ENCODE measurements around the gene MRGPRG.

The MRGPRG gene

DNA sequence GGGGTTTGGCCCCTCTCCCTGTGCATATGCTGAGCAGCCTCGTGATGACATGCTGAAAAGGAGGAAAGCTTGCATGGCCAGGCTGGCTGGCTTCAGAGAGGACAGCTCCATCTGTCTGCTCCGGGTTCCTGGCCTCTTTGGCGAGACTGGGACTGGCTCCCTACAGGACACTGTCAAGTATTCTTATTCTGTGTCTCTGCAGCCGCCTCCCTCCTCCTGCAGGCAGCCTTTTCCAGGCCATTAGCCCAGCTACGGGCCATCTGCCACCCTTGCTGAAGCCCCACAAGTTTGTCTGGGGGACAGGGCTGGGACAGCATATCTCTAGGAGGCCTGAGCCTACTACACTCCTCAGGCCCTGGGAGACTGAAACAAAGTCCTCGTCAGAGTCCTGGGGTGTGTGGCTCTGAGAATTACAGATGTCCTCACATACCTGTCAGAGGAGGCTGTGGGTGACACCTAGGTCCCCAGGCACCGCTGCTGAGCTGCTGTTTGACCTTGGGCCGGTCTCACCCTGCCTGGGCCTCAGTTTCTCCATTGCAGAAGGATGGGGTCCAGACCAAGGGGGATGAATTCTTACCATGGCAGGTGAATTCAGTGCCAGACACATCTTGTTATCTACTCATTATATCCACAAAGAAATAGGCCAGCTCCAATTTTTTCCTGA is 11.0 kb downstream of the MRGPRG start:
- no peak for DNase-seq (ENCODE audit: low read depth, low spot score)

DNA sequence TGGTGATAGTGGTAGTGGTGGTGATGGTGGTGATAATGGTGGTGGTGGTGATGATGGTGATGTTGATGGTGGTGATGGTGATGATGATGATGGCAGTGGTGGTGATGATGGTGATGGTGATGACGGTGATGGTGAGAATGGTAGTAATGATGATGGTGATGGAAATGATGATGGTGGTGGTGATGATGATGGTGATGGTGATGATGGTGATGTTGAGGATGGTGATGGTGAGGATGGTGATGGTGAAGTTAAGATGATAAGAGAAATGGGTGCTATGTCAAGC is 11.8 kb downstream of the MRGPRG start:
- DNase-seq (ENCODE audit: low read depth, low spot score): no peak

DNA sequence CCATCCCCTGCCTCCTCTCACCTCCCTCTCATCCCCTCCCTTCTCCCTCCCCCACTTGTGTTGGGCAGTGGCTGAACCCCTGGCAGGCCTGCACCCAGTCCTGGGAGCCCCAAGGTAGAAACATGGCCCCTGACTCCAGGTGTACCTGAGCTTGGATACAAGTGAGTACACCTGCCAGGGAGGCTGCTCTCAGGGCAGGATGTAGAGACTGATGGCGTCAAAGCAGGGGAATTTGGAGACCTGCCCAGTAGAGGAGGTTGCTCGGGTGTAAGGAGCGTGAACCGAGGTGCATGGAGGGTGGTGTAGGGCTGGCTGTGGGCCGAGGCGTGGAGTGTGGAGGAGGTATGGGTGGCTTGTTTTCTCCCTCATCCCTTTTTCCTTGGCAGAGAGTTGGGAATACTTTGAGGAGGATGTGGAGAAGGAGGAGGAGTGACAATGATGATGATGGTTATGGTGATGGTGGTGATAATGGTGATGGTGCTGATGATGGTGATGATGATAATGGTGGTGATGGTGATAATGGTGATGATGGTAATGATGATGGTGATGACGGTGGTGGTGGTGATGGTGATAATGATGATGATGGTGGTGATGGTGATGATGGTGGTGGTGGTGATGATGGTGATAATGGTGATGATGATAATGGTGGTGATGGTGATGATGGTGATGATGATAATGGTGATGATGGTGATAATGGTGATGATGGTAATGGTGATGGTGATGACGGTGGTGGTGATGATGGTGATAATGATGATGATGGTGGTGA is 12.3 kb downstream of the MRGPRG start:
- no peak for DNase-seq (ENCODE audit: low read depth, low spot score)

DNA sequence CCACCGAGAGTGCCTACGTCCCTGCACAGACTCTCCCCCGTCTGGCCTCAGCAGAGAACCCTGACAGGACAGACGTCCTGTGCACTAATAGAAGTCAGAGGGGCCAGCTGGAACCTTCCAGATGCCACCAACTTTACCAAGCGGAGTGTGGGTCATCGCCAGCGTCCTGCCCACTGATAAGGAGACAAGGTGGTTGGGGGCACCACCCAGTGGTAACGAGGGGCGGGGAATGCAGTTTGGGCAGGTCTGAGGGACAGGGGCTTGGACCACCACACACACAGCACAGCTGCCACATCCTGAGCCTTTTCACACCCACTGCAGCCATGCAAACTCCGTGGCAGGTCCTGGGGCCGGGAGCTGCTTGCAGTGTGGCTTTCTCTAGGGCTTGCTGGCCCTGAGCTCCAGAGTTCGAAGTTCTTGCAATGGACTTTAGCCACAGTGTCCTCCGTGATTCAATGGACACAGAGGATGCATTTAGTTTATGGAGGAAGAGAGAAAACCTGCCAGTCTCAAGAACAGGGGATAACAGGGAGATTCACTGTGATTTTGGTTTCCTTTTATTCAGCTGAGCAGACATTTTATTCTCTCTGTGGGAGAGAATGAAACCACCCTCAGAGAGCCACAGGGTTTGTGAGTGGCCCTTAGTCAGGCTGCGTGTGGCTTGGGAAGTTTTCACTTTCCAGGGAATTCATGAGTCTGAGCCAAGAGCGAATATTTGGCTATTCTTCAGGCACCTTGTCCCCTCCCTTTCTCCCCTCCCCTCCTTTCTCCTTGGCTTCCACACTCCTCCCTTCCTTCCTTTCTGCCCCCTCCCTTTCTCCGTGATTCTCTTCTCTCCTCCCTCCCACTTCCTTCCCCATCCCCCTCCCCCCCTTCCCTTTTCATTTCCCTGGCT is 13.1 kb downstream of the MRGPRG start:
- peak; percentile 70 for DNase-seq (ENCODE audit: low read depth, low spot score)

DNA sequence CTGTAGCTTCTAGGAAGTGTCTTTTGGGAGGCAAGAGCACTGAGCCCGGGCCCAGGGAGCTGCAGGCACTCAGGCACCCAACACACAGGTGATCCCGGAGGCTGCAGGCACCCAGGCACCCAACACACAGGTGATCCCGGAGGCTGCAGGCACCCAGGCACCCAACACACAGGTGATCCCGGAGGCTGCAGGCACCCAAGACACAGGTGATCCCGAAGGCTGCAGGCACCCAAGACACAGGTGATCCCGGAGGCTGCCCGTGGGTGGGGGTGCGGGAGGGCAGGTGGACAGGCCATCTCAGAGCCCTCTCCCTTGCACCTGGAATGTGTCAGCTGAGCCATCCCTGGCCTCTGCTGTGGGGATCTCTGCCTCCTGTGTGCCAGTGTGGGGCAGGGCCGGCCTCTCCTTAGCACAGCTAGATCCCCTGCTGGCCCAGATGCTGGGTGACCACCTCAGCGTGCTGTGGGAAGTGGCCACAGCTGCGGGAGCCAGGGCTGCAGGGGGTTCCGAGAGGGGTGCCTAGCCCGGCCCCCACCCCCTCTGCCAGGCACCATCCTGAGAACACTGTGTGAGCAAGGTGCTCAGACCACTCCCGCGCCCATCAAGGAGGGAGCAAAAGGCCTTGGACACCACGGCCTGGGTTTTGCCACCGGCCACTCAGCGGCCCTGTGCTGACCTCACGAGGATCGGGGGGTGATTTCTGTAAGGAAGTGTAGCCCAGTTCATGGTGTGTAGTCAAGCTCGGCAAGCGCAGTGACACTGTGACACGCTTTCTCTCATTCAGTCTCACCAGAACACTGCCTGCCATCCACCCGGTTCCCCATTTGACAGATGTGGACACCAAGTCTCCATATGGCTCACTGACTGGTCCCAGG is 14.2 kb downstream of the MRGPRG start:
- no peak for DNase-seq (ENCODE audit: low read depth, low spot score)

DNA sequence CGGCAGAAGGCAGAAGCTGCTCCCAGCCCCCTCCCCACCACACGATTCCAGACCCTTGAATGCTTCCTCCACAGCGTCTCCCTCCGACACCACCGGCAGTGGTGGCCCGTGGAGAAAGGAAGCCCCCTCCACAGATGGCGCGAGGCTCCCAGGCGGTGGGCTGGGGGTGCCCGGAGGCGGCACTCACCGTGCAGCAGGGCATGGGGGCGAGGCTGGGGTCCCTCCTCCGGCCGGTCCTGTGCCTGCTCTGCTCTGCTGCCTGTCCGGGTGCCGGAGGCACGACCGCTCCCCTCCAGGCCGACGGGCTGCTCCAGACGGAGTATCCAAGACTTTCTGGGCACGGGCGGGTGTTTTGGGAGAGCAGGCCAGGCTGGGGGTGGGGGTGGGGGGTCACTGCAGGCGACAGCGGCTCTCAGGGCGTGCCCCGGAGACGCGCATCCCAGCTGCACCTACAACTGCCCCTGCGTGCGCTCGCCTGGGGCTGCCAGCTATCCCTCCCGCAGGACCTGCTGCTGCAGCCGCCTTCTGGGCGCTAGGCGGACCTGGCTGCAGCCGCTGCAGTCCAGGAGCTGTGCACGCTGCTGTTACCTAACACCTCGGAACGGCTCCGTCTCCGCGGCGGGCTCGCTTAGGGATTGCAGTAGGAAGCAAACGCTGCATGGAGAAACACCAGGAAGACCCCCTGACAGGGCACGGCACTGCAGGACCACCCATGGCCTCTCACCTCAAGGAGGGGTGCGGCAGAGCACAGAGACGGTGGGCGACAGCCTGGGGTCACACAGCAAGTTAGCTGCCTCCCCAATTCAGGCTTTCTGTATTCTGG is 15.2 kb downstream of the MRGPRG start:
- peak; percentile 56 for DNase-seq (ENCODE audit: low read depth, low spot score)

DNA sequence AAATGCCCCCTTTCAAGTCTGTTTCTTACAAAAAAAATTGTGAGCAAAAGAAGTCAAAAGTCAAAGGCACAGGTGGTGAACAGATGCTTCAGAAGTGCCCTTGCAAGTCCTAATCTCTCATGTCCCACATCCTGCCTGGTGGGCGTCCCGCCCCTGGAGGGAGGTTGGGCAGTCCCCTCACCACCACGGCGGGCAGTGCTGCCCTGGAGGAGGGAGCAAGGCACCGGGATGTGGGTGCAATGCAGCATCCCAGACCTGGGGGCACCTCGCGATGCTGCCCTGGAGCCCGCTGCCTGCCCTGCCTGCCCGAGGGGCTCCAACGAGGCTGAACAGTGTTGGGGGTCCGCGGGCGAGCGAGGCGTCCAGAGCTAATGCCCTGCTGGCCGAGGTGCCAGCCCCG is 15.9 kb downstream of the MRGPRG start:
- DNase-seq (ENCODE audit: low read depth, low spot score): no peak

DNA sequence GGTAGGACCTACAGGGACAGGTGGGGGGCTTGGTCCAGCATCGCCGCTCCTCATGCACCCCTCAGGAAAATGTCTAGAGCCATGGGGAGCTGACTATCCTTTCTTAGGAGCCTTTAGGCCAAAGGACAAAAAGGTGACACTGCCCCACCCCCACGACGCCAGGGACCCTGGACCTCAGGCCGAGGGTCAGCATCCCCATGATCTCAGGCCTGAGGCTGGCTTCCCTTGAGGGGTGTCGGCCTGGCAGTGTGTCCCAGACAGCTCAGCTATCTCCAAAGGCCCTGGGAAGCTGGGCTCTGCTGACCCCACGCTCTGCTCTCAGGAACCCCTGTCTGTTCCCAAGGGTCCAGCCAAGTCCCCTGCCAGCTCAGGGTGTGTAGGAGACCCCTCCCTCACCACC is 16.3 kb downstream of the MRGPRG start:
- DNase-seq (ENCODE audit: low read depth, low spot score): no peak

DNA sequence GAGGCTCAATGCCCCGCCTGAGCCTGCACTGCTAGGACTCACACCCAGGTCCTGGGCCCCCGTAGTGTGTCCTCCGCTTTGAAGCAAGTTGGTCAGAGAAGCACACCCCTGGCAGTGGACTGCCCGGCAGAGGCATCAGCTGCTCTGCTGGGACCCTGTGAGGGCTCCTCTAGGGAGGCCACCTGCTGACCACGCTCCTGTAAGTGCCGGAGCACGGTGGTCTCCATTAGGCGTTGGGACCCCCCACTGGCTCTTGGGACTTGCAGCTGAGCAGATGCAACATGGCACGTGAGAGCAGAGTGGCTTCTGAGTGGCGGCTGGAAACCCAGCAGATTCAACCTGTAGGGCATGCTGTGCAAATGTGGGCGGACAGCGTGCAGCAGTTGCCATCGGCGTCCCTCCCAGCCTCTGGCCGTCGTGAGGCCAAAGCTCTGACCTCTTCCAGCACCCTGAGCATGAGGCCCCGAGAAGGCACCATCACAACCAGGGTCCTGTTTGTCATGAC is 16.9 kb downstream of the MRGPRG start:
- DNase-seq (ENCODE audit: low read depth, low spot score): no peak

DNA sequence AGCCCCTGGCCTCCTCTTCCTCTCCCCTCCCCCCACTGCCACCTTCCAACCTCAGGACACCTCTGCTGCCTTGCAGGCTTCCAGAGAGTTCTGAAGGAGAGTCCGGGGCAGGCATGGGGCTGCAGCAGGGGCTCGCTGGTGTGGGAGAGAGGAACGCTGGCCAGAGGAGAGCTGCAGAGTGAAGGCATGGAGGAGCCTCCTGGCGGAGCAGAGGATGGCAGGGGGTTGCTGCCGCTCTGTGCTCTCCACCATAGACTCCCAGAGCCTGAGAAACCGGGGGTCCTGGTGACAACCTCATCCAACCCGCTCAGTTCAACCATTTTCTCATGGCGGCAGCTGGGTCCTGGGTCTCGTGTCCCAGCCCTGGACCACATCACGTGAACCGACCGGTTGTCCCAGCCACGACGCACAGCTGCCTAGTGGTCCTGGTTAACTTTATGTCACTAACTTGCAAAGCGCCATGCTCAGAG is 17.5 kb downstream of the MRGPRG start:
- DNase-seq (ENCODE audit: low read depth, low spot score): no peak

DNA sequence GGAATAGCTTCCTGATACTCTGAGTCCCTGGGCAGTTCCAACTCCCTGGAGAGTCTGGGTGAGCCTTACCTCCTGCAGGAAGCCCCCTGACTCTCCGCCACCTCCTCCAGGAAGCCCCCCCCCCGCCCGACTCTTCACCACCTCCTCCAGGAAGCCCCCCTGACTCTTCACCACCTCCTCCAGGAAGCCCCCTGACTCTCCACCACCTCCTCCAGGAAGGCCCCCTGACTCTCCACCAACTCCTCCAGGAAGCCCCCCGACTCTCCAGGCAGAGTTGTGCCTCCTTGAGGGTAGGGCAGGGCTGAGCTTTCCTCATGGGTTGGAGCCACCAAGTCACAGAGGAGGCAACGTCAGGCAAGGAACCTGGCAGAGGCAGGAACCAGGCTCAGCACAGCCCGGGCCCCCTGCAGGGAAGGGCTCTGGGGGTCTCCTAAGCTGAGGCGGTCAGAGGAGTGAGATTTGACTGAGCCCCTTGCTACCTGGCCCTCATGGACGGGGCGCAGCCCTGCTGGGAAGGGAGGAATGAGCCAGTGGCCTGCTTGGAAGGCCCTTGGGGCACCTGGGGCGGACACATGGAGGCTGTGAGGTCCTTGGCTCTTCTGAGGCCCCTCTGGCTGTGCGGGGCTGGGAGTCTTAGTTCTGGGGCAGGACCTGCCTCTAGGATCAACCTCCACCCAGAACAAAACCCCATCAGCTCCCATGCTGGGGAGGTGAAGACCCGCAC is 18.1 kb downstream of the MRGPRG start:
- no peak for DNase-seq (ENCODE audit: low read depth, low spot score)

DNA sequence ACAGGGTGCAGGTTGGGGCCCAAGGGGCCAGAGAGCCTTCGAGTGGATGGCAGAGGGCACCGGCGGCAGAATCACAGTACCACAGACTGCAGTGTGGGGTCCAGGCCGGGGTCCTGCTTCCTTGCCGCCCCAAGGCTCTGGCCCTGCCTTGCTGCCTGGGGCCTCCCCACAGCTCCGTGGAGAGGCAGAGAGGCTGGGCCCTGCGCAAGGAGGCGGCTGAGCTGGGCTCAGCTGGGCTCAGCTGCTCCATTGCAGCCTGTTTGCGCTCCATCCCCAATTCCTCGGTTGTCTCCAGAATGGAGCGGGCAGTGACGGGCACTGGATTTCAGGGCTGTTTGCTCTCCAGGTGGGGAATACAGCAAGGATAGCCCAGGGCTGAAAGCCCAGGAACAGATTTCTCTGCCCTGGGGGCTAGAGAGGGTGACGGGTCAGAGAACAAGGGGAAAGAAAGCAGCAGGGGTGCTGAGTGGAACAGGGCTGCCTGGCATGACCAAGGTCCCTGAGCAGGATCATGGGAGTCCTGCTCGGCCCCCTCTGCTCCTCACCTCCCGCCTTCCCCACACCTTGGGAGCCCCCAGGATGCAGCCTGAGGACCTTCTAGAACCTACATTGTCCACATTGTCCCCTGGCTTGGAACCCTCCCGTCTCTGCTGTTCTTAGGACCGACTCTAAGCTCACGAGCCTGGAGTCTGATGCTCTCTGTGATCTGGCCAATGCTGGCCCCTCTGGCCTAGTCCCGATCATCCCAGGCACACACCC is 18.9 kb downstream of the MRGPRG start:
- DNase-seq (ENCODE audit: low read depth, low spot score): no peak

DNA sequence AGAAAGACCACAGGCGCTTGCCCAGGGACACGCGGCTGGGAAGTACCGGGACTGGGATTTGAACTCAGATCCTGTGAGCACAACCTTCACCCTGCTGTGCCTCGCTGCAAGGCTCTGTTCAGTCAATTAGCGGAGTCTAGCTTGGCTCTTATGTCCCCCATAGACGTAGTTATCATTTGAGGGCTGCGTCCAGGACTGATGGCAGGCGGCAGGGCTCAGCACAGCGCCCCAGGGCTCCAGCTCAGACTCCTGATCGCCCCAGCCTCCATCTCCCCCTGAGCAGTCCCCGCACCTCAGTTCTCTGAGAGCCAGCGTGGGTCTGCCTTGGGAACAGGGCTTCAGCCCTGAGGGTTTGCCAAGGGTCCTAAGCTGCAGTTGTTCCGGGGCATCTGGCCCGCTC is 19.8 kb downstream of the MRGPRG start:
- DNase-seq (ENCODE audit: low read depth, low spot score): no peak

DNA sequence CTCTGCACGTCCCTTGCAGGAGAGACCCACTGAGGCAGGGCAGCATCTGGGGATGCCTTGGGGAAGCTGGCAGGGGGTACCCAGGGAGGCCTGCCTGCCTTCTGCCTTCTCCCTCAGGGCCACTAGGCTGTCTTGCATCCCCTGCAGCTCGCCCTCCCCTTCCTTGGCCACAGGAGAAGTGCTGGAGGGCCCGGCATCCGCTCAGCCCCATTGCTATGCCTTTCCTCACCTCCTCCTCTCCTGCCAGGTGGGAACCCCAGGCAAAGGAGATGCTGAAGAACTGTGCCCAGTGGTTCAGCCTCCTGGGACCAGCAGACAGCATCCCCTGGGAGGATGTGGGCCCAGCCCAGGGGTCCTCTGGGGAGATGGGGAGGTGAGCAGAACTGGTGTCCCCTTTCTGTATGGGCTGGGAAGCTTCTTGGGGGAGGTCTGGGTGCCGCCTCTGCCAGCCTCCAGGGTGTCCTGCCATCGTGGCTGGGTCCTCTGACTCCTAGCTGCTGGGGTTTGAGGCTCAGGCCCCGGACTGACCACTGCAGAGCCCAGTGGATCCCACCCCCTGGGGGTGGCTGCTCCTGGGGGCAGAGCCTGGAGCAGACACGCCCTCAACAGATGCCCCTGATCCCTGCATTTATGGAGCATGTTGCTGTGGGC is 20.6 kb downstream of the MRGPRG start:
- no peak for DNase-seq (ENCODE audit: low read depth, low spot score)

DNA sequence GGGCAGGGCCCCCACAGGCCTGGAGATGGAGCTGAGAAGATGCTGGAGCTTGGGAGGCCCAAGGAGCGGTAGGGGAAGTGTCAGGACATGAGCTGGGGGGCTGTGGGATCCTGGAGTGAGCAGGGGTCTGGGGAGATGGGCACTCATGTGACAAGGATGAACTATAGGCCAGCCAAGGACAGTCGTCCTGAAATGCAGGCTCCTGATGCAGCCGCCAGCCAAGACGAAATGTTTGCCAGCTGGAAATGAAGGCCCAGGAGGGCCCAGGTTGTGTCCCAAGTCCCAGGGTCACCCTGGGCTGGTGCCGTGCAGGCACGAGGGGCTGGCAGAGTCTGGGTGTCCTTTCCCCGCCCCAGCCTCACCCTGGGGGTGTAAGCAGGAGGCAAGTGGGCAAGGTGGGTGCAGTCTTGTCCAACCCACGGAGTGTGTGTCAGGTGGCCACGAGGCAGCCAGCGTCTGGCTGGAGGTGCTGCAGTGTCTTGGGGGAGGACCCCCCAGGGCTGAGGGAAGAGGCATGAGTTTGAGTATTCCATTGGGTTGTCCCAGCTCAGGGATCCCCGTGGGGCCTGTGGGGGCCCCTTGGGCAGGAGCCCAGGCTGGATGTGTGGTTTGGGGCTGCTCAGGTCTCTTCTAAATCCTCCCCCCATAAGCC is 21.4 kb downstream of the MRGPRG start:
- DNase-seq (ENCODE audit: low read depth, low spot score): no peak

DNA sequence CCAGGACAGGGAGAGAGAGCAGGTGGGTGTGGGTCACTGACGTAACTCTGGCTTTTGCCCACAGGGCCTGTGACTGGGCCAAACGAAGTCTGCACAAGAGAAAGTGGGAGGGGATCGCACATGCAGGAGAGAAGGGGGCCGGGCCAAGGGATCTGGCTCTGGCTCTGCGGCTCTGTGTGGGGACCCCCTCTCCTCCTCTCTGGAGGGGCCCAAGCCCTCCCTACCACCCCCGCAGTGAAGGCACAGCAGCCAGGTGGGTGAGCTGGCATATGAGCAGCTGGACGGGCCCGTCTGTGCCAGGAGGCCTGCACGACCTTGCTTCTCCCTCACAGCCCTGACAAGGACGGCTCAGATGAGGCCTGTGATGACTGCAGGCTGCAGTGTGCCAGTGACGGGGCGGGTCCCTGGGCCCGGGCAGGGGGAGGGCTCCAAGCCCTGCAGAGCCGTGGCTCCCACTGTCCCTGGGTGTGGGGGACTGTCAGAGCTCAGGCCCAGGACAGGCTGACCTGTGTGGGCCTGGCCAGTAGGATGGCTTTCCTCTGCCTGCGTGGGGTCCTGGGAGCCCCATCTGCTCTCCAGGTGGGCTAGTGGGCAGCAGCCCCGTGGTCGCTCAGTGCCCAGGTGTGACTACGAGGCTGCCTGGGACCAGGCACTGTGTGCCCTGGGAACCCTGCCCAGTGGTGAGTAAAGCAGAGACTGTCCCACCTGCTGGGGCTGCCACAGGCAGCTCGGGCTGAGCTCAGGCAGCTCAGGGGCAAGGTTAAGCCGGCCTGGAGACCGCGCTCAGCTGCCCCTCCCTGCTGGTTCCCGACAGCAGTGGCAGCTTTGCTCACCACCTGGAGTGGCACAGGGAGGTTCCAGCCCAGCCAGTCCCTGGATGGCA is 22.2 kb downstream of the MRGPRG start:
- no peak for DNase-seq (ENCODE audit: low read depth, low spot score)

All from astrocyte of the hippocampus (primary cell).